Ishikawa (cell line): Measurements from ENCODE around the gene ULK4.

Source experiments
- CEBPB ChIP-seq: IDR thresholded peaks from 2 replicates; pipeline ENCODE4 v1.6.1; 2012
- CREB1 ChIP-seq: IDR thresholded peaks from 2 replicates; pipeline ENCODE4 v1.6.1; 2012; ENCODE audit warnings: low read depth
- EGR1 ChIP-seq: IDR thresholded peaks from 2 replicates; pipeline ENCODE4 v1.6.1; 2012
- EP300 ChIP-seq: IDR thresholded peaks from 2 replicates; pipeline ENCODE4 v1.6.1; 2012; ENCODE audit warnings: borderline replicate concordance
- FOXM1 ChIP-seq: IDR thresholded peaks from 2 replicates; pipeline ENCODE4 v1.6.1; 2012; ENCODE audit warnings: low read depth, borderline replicate concordance
- NFIC ChIP-seq: IDR thresholded peaks from 2 replicates; pipeline ENCODE4 v1.6.1; 2012
- RAD21 ChIP-seq: IDR thresholded peaks from 2 replicates; pipeline ENCODE4 v1.6.1; 2012; ENCODE audit warnings: low read depth
- TAF1 ChIP-seq: IDR thresholded peaks from 2 replicates; pipeline ENCODE4 v1.6.1; 2012; ENCODE audit warnings: low read depth, mild to moderate bottlenecking
- TCF12 ChIP-seq: IDR thresholded peaks from 2 replicates; pipeline ENCODE4 v1.6.1; 2012; ENCODE audit warnings: low read depth
- TEAD4 ChIP-seq: IDR thresholded peaks from 2 replicates; pipeline ENCODE4 v1.6.1; 2012
- YY1 ChIP-seq: IDR thresholded peaks from 2 replicates; pipeline ENCODE4 v1.6.1; 2012; ENCODE audit warnings: low read depth
- TF ChIP-seq, protein P1 (sequence below): IDR thresholded peaks from 2 replicates; pipeline ENCODE4 v1.6.1; 2012; ENCODE audit warnings: low read depth, mild to moderate bottlenecking
- TF ChIP-seq, protein P2 (sequence below): IDR thresholded peaks from 2 replicates; pipeline ENCODE4 v1.6.1; 2012

DNA sequence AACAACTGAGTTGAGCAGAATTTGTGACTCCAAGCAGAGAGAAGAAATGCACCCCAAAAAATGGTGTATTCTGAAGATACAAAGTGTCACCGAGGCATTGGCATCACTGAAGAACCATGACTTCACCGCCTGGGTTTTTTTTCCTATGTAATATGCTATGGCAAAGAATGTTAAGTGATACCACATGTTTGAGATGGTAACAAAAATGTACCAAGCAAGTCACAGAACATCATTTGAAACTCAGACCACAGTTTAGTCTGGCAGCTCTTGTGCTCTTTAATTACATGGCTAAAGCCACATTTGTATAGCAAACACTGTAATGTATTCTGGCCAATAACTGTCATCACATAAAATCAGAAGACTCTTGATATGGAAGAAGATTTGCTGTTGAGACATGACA lies 323.5 kb downstream of the ULK4 start:
- TF ChIP-seq CREB1 (no peak), EP300 (no peak), EGR1 (no peak), RAD21 (no peak), NFIC (no peak), TAF1 (no peak), CEBPB (no peak), TEAD4 (no peak), TCF12 (no peak), YY1 (no peak), FOXM1 (no peak)
- TF ChIP-seq, protein P1, sequence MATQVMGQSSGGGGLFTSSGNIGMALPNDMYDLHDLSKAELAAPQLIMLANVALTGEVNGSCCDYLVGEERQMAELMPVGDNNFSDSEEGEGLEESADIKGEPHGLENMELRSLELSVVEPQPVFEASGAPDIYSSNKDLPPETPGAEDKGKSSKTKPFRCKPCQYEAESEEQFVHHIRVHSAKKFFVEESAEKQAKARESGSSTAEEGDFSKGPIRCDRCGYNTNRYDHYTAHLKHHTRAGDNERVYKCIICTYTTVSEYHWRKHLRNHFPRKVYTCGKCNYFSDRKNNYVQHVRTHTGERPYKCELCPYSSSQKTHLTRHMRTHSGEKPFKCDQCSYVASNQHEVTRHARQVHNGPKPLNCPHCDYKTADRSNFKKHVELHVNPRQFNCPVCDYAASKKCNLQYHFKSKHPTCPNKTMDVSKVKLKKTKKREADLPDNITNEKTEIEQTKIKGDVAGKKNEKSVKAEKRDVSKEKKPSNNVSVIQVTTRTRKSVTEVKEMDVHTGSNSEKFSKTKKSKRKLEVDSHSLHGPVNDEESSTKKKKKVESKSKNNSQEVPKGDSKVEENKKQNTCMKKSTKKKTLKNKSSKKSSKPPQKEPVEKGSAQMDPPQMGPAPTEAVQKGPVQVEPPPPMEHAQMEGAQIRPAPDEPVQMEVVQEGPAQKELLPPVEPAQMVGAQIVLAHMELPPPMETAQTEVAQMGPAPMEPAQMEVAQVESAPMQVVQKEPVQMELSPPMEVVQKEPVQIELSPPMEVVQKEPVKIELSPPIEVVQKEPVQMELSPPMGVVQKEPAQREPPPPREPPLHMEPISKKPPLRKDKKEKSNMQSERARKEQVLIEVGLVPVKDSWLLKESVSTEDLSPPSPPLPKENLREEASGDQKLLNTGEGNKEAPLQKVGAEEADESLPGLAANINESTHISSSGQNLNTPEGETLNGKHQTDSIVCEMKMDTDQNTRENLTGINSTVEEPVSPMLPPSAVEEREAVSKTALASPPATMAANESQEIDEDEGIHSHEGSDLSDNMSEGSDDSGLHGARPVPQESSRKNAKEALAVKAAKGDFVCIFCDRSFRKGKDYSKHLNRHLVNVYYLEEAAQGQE: no peak
- TF ChIP-seq, protein P2, sequence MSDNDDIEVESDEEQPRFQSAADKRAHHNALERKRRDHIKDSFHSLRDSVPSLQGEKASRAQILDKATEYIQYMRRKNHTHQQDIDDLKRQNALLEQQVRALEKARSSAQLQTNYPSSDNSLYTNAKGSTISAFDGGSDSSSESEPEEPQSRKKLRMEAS: no peak
